Glutamatergic neuron (in vitro differentiated cells): ENCODE results near the gene TMPRSS15. TPM values are rescaled to one million over a fixed set of nuclear protein-coding genes. Genes with fewer than 3 reads are reported as not detected.

Experiments
- DNase-seq: peaks from one replicate; pipeline ENCODE4 v3.0.0; 2022
- H3K27ac Mint-ChIP-seq: one replicate; pipeline ENCODE4 v1.8.0; 2020; ENCODE audit warnings: mild to moderate bottlenecking, mixed read lengths, inconsistent platforms; ENCODE audit not compliant: unreplicated experiment
- H3K27me3 Mint-ChIP-seq: one replicate; pipeline ENCODE4 v1.8.0; 2020; ENCODE audit warnings: mild to moderate bottlenecking, moderate library complexity, mixed read lengths, inconsistent platforms; ENCODE audit not compliant: unreplicated experiment
- H3K36me3 Mint-ChIP-seq: one replicate; pipeline ENCODE4 v1.8.0; 2020; ENCODE audit warnings: mild to moderate bottlenecking, mixed read lengths, inconsistent platforms; ENCODE audit not compliant: unreplicated experiment
- H3K4me1 Mint-ChIP-seq: one replicate; pipeline ENCODE4 v1.8.0; 2020; ENCODE audit warnings: mild to moderate bottlenecking, low read depth, mixed read lengths, inconsistent platforms; ENCODE audit not compliant: unreplicated experiment
- H3K4me3 Mint-ChIP-seq: one replicate; pipeline ENCODE4 v1.8.0; 2020; ENCODE audit warnings: mild to moderate bottlenecking, mixed read lengths, inconsistent platforms; ENCODE audit not compliant: unreplicated experiment
- H3K9me3 Mint-ChIP-seq: one replicate; pipeline ENCODE4 v1.8.0; 2020; ENCODE audit warnings: mild to moderate bottlenecking, moderate library complexity, mixed read lengths, inconsistent platforms; ENCODE audit not compliant: unreplicated experiment
- CTCF ChIP-seq: fragments of 200-600 bp; sonication (generic); IDR thresholded peaks from one replicate; pipeline ENCODE4 v1.5.0; 2021; ENCODE audit not compliant: partially characterized antibody, unreplicated experiment
- total RNA-seq: library from RNA; stranded (reverse); fragmentation: NEBNext Ultra II Directional; extraction: Animal tissue kit (Norgen Biotek cat#: 25700); gene quantifications from one replicate; pipeline ENCODE4 v1.2.1, GENCODE V29; 2021; ENCODE audit not compliant: unreplicated experiment

TMPRSS15 gene
- total RNA-seq, 1 donor from 2014 or later = not detected

DNA sequence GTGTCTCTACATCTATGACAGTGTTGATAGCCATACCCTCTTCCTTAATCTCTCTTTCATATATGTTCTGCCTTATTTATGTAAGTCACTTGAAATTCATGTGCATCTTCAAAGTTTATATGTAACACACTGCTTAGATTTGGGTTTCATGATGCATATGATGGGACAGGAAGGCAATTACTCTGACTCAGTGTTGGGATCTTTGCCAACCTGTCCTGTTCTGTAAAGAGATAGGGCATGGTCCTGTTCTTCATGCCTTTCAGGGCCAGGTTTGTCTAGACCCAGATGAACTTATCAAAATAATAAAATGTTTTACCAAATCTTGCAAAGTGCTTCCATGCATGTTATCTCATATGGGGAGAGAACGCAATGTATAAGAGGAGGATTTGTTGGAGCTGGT is 69.5 kb downstream of the TMPRSS15 start:
- no peaks in the 10 kb centered on the region for H3K4me1 Mint-ChIP-seq
- H3K4me3 Mint-ChIP-seq = no peak overlapping the region
- TF ChIP-seq CTCF = no peak
- no peak overlapping the region for H3K27ac Mint-ChIP-seq
- no peak for DNase-seq
- no peaks in the 10 kb centered on the region for H3K27me3 Mint-ChIP-seq
- no peaks in the 10 kb centered on the region for H3K36me3 Mint-ChIP-seq
- no peaks in the 10 kb centered on the region for H3K9me3 Mint-ChIP-seq

DNA sequence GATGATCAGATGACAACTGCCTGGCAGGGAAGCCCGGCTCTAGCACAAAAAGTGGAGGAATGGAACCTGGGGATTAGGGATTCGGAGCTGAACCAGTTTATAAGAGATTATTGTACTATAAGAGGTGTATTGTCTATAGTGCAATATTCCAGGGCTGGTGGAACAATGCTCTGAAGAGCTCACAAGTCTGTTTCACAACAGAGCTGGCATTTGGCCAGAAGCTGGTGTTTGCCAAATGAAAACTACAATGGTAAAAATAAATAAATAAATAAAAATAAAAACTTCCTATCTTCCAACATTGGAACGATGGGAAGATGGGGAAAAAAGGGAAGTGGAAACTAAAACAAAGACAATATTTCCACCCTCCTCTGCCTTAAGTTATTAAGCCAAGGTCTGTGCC is 85.4 kb downstream of the TMPRSS15 start:
- H3K27me3 Mint-ChIP-seq = no peaks in the 10 kb centered on the region
- DNase-seq = no peak
- TF ChIP-seq CTCF = no peak
- peaks cover 3% of the 10 kb centered on the region for H3K9me3 Mint-ChIP-seq
- no peak overlapping the region for H3K4me3 Mint-ChIP-seq
- H3K36me3 Mint-ChIP-seq = peaks cover 7% of the 10 kb centered on the region
- no peak overlapping the region for H3K27ac Mint-ChIP-seq
- no peaks in the 10 kb centered on the region for H3K4me1 Mint-ChIP-seq

DNA sequence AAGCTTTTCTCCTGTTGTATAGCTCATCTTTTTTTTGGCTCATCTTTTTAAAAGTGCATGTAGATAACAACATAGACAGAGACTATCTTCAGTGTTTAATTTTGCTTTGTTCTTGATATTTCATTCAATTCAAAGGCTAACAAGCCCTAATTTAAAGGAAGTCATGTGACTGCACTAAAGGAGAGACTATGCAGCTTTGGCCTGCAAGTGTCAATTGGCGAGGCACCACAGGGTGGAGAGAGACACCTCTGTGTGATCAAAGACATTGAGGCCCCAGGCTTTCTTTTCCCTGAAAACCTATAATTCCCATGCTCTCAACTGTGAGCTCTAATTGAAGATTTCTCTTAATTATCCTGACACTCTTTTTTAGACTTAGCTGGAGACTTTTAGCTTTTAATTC is 105.4 kb downstream of the TMPRSS15 start:
- H3K4me3 Mint-ChIP-seq = no peak overlapping the region
- H3K36me3 Mint-ChIP-seq = no peaks in the 10 kb centered on the region
- H3K4me1 Mint-ChIP-seq = no peaks in the 10 kb centered on the region
- H3K9me3 Mint-ChIP-seq = no peaks in the 10 kb centered on the region
- DNase-seq = no peak
- H3K27me3 Mint-ChIP-seq = no peaks in the 10 kb centered on the region
- no peak for TF ChIP-seq CTCF
- no peak overlapping the region for H3K27ac Mint-ChIP-seq

- Mint-ChIP-seq H3K4me3 (no peak overlapping the region), H3K27me3 (no peaks in the 10 kb centered on the region), H3K36me3 (no peaks in the 10 kb centered on the region), H3K4me1 (no peaks in the 10 kb centered on the region), H3K9me3 (no peaks in the 10 kb centered on the region), H3K27ac (no peak overlapping the region)
- no peak for TF ChIP-seq CTCF
- no peak for DNase-seq
Observed at GRCh38 chr21:18294100-18294499, 109.5 kb downstream of the TMPRSS15 start.

- H3K4me1 Mint-ChIP-seq = no peaks in the 10 kb centered on the region
- no peaks in the 10 kb centered on the region for H3K27me3 Mint-ChIP-seq
- no peak overlapping the region for H3K27ac Mint-ChIP-seq
- H3K9me3 Mint-ChIP-seq = no peaks in the 10 kb centered on the region
- no peak for TF ChIP-seq CTCF
- no peak for DNase-seq
- no peak overlapping the region for H3K4me3 Mint-ChIP-seq
- H3K36me3 Mint-ChIP-seq = no peaks in the 10 kb centered on the region
Observed at GRCh38 chr21:18289876-18290275, 113.7 kb downstream of the TMPRSS15 start.
